Stimulated activated CD8-positive, alpha-beta memory T cell treated with anti-CD3 and anti-CD28 coated beads, Interleukin-15, amount 100 ng/mL, for 1 hour (primary cell): Measurements from ENCODE around the gene DENND1A.
"Not testable (repeated sequence)": the region's sequence is repeated elsewhere in the genome, so short reads cannot be mapped to it uniquely, and the experiment has no call there.

Source experiments
- DNase-seq: peaks from one replicate; pipeline ENCODE4 v3.0.0-alpha.2; 2020; ENCODE audit warnings: low read depth

The DENND1A gene

DNA sequence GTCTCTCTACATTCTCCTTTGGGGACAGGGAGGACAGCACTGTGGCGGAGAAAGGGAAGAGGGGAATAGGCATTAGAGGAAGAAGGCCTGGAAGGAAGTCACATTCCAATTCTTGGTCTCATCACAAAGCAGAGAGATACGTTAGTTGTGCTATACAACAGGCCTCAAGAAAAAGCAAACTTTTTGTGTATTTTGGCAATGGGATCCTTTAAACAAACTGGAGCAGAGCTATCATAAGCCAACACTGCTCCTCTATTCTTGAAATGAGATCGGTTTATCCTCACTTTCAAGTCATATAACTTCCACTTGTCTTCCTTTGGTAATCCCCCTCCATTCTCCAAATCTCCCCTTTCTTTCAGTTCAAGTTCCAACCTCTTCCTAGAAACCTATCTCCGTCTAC is 6.5 kb downstream of the DENND1A start:
- no peak for DNase-seq

DNA sequence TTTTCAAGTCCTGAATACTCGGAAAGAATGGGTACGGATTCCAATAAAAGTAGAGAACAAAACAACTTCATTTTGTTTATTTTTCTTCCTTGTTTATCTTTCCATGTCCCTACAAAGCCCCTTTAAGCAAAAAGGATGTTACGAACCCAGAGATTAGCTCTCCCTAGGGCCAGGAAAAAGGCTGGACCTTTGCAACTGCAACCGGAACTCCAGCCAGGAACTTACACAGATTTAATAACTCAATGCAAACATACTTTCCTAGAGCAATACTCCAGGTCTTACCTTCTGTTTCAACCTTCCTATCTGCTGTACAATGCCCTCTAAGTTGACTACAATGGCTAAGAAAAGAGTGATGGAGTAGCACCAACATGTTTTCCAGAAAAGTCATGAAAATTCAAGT is 7.0 kb downstream of the DENND1A start:
- DNase-seq: no peak

DNA sequence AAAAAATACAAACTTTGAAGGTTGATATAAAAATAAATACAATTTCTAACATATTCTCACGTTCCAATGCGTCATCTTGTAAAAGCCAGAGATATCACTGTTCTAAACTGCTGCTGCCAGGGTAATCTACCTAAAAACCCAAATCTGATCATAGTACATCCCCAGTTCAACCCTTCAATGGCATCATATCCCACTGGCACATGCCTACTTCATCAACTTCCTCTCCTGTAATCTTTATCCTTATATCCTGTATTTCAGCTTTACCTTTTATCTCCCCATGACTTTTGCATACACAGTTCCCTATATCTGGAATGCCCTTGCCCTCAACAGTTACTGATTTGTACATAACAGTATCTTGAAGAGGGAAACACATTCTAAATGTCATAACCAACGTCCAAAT is 7.5 kb downstream of the DENND1A start:
- DNase-seq: no peak

DNA sequence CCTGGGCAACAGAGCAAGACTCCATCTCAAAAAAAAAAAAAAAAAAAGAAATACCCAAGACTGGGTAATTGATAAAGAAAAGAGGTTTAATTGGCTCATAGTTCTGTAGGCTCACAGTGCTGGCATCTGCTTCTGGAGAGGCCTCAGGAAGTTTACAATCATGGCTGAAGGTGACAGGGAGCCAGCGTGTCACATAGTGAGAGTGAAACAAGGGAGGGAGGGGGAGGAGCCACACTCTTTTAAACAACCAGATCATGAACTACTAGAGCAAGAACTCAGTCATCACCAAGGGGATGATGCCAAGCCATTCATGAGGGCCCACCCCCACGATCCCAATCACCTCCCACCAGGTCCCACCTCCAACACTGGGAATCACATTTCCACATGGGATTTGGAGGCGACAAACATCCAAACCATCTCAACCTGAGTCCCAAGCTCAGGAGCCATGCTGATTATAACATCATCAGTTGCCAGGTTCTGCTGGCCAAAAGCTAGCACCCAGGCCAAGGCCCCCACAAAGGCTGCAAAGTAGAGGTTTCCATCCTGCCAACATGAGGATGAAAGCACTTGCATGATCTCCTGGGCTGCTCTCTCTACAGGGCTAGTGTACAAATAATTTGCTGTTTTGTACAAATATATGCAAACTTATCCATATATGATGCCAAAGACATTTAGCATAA is 15.3 kb downstream of the DENND1A start:
- no peak for DNase-seq

DNA sequence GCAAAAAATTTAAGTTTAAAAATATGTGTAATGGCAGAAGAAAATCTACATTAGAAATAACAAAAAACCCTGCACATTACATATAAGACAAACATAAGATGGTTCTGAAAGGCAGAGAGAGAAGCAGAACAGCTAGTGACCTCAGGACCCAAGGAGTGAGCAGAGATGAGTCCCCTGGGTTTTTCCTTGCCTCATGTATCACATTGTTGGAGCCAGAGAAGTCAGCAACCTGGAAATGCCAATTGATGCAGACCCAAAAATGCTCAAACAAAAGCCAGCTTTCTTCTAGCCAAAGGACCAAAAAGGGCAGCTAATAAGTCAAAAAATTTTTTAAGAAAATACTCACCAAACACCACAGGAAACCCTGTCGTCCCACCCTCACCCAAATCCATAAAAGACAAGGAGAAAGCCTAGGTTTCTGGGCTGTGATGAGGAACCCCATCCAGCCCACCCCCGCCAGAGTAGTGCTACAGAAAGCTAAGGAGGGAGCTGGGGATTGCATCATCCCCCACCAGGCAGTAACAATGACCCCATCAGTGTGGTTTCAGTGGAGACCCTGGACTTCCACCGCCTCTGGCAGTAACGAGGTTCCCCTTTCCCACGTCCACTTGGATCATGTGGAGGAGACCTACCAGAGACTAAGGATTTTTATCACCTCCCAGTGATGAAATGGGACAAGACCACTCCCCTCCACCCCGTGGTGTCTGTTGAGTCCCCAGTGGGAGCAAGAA is 17.6 kb downstream of the DENND1A start:
- DNase-seq: no peak

DNA sequence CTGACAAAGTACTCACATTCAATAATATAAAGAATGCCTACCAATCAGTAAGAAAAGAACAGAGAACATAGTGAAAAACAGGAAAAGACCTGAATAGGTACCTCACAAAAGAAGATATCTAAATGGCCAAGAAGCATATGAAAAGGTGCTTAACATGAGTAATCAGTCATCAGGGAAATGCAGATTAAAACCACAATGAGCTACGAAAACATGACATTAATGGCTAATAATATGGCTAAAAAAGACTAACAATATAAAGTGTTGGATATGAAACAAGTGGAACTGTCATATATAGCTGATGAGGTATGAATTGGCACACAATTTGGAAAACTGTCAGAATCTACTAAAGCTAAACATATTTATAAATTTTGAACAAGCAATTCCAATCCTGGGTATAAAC is 18.9 kb downstream of the DENND1A start:
- no peak for DNase-seq

DNA sequence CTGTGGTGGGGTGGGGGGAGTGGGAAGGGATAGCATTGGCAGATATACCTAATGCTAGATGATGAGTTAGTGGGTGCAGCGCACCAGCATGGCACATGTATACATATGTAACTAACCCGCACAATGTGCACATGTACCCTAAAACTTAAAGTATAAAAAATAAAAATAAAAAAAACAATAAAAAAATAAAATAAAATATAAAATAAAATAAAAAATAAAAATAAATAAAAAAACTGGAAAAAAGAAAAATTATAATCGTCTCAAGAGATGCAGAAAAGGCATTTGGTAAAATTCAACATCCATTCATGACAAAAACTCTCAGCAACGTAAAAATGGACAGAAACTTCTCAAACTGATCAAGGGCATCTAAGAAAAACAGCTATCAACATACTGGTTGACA is 20.7 kb downstream of the DENND1A start:
- DNase-seq: not testable (repeated sequence)

DNA sequence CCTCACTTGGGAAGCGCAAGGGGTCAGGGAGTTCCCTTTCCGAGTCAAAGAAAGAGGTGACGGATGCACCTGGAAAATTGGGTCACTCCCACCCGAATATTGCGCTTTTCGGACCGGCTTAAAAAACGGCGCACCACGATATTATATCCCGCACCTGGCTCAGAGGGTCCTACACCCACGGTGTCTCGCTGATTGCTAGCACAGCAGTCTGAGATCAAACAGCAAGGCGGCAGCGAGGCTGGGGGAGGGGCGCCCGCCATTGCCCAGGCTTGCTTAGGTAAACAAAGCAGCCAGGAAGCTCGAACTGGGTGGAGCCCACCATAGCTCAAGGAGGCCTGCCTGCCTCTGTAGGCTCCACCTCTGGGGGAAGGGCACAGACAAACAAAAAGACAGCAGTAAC is 26.4 kb downstream of the DENND1A start:
- not testable (repeated sequence) for DNase-seq

DNA sequence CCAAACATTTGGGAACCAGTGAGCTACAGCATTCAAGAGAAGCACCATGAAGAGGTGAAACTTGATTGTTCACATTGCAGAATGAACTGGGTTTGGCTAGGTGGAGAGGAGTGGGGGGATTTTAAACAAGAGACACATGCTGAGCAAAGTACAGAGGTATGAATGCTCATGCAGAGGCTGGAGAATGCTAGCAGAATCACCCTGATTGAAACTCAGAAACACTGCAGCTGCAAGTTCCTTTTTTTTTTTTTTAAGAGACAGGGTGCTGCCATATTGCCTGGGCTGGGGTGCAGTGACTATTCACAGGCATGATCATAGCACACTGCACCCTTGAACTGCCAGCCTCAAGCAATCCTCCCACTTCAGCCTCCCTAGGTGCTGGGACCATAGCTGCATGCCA is 35.1 kb downstream of the DENND1A start:
- DNase-seq: no peak

DNA sequence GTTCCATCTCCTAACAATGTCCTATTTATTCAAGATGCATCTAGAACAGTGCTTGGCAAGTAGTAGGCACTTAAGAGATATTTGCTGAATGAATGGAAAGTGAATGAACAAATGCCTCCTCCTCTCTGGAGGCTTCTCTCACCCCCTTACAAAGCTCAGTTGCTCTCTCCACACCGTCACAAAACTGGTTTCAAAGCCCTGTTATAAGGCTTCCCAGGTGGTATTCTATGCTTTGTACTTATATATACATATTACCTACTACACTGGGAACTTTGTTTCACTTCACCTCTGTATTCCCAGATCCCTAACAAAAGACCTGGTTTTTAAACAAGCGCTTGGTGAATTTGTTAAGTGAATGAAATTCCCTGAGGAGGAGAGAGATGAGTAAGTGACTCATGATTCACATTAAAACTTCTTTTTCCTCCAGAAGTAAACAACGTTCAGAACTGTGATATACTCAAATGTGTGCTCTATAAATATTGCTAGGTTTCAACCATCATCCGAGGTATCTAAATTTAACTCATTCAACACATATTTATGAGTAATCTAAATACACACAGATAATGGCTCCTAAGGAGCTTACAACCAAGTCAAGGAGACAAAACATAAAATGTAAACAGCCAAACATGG is 36.0 kb downstream of the DENND1A start:
- DNase-seq: no peak

DNA sequence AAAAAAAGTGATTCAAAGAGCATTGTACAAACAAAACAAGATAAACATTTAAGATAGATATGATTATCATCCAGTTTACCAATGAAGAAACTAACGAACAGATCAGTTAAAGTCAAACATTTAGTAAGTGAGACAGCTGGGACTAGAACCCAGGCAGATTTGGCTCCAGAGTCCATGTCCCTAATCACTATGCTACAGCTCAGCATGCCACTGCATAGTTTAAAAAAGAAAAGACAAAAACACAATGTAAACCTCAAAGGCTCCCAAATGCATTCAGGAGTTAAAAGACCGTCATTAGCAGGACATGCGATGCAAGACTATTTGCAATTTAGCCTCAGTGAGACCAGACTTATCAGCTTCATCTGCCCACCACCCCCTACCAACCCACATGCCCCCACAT is 36.8 kb downstream of the DENND1A start:
- no peak for DNase-seq

DNA sequence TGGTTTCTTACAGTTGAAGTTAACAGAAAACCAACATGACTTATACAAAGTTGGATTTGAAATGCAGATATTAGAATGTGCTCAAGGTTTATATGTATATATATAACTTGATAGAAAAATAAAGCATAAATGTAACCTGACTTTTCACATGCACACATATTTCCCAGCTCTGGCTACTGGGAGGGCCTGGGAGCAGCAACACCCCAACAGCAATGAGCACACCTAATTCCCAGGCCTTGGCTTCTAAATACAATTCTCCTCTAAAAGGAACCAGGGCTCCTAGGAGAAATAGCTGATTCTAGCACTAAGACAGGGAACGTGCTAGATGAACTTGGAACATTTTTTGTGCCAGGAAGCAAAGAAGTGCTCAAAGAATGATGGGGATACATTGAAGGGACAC is 42.1 kb downstream of the DENND1A start:
- no peak for DNase-seq

DNA sequence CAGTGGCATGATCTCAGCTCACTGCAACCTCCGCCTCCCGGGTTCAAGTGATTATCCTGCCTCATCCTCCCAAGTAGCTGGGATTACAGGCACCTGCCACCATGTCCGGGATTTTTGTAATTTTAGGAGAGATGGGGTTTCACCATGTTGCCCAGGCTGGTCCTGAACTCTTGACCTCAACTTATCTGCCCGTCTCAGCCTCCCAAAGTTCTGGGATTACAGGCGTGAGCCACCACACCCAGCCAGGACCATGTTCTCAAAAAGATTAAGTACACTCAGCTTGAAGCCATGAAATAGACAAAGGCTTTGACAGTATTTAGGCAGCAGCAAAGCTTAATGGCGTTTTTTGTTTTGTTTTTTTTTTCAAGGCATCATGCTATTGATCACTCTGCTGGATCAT is 44.1 kb downstream of the DENND1A start:
- not testable (repeated sequence) for DNase-seq

DNA sequence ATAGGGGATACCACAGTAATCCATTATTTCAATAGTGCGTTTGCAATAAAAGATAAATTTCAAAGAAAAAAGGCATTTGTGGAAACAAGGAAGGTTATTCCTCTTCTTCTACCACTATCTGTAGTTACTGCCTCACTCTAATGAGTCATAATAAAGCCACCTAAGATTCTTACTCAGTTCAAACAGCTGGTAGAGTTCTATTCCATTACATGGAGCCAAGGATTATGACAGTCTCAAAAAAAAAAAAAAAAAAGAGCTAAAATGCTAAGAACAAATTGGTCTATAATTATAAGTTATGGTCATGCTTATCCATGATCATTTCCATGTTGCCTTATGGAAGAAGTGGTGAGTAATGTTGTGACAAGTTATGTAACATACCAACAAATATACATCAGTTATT is 46.3 kb downstream of the DENND1A start:
- DNase-seq: no peak

DNA sequence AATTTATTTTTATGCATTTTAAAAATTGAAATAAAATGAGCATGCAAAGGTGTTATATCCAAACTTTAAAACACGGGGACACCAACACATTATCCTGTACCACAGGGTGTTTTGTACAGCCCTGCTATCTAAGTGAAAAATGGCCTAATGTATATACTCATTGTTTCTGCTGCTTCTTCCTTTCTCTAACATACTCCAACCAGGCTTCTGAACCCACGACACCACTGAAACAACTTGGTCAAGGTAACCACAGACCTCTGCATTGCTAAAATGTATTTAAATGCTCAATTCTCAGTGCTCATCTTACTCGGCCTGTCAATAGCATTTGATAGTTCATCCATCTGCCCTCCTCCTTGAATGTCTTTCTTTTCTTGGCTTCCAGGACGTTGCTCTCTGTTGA is 48.3 kb downstream of the DENND1A start:
- DNase-seq: no peak

DNA sequence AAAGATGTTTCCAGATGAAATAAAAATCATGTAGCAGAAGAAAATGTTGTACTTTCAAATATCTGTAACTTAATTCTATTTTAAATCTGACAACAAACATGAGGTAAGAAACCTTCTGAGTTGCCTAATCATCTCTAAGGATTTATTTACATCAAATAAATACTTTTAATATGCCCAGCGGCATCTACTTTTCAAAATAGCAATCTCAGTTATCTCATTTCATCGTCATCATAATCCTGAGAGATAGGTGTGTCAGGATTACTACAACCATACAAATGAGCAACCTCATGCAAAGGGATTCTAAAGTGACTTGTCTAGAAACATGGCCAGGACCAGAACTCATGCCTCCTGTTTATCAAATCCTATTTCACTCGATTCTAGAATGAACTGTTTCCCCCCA is 49.5 kb downstream of the DENND1A start:
- no peak for DNase-seq

DNA sequence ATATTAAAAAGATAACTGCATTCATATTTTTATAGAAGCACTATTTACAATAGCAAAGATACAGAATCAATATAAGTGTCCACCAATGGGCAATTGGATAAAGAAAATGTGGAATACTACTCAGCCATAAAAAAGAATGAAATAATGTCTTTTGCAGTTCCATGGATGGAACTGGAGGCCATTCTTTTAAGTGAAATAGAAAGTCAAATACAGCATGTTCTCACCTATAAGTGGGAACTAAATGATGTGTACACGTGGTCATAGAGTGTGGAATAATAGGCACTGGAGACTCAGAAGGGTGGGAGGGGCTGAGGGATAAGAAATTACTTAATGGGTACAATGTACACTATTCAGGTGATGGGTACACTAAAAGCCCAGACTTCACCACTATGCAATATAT is 53.2 kb downstream of the DENND1A start:
- no peak for DNase-seq

DNA sequence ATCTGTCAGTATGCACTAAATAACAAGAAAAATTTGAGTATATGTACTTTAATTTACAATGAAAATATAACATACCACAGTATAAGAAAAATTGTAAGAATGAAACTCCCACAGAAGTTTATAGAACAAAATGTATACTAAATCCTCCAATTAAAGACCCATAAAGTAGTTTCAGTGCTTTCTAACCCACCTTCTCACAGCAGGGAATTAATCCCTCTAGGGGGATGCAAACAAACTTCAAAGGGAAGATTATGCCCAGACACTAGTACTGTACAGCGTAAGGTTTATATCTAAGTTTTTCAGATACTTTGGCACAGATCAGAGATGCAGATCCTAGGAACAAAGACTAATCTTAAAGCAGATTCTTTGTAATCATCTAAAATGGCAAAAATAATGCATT is 57.2 kb downstream of the DENND1A start:
- DNase-seq: no peak

DNA sequence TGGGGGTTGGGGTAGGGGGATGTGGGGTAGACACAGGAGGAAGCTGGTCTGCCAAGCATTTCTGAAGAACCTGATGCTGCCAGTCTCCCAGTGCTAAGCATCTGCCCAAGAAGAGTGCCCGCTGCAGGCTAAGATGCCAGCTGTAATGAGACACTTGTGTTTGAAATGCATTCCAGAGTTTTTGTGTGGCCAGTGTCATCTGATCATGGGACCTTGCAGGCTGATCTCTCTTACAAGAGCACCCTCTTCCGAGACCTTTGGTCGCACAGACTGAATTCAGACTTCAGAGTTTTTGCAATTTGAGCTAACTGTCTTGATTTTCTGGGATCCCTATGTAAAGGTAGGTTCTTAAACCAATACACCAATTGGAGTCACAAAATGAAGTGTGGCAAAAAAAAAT is 58.1 kb downstream of the DENND1A start:
- DNase-seq: no peak

DNA sequence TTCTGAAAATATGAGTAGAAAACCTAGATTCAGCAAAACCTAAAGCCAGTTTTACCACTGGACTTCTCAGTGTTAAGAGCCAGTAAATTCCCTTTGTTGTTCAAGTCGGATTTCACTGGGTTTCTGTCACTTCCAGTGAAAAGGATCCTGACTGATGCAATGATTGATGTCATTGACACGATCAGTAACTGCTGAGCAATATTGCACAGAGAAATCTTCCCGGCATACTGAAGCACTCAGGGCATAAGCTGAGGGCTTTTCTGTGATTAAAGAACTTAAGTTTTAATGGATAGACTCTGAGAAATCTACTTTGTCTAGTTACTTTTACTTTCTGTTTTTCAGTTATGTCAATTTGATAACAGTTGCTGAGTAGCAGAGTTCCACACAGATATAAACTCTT is 61.9 kb downstream of the DENND1A start:
- no peak for DNase-seq

DNA sequence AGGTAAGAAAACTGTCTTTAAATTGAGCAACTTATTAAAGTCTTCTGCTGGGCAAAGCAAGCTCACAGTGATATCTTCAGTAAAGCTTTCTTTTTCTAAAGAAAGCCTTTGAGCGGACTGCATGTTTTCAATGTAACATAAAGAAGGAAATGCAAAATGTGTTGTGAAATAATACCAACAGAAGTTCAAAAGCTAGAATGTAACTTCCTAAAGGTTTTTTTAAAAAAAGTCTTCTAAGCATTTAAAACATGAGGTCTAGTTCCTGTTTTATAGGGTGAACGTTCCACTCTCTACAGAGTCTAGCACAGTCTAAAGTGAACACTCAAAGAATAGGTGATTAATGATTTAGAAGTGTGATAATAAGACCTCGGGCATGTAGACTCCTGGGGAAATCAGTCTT is 62.9 kb downstream of the DENND1A start:
- no peak for DNase-seq

DNA sequence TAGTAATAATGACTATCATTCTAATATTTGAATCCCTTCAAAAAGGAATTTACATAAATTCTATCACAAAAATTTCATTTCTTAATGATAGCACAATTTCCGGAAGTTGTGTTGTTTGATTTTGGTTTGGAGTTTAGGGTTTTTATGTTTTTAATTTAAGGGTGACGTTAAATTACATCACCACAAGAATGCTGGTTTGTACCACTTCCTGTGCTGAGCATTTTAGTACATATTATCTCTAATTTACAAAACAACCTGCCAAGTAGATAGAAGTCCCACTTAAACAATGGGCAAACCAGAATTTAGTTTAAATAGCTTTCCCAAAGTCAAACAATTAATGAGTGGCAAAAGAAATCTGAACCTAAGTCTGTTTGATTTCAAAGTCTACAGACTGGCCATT is 63.4 kb downstream of the DENND1A start:
- DNase-seq: no peak

DNA sequence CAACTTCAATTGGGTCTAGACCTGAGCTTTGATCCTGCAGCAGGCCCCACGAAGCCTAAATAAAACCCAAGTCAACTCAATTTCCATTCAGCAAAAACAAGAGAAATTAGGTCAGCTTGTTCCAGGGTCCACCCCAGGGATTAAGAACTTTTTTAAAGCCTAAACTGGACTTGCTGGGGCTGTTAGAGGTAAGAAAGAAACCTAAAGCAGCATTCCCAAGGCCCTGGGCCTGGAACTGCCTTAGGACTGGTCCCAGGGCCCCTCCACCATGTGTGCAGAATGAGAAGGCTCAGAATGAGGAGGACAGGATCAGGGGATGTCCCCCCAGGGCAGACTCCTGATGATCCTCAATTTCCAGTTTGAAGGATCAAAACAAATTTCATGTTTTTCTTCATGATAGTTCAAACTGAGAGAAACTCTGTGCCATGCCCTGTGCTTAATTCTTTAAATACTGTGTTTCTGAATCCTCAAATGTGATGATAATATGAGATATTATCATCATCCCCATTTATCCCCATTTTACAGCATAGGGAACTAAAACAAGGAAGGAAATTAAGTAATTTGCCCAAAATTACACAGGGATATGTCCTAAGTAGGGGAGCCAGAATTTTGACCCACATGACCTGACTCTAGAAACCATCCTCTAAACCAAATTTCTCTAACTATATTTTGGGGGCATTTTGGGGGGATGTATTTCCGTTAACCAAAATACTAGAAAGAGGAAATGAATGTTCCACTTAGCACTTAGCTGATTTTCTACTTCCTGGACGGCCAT is 64.5 kb downstream of the DENND1A start:
- no peak for DNase-seq
